NCI-H1694 (cell line): ENCODE measurements around the gene CCK.
A peak's percentile ranks its signal among the peaks of the same experiment; 100 is the strongest.

ENCODE experiments used
- DNase-seq: peaks from one replicate; lab custom pipeline; 2025; lab: John Stamatoyannopoulos, UW

The CCK gene

GRCh38 chr3:42267878-42268277 lies 1.9 kb upstream of the CCK start:
- no peak for DNase-seq

- no peak for DNase-seq
Measured at GRCh38 chr3:42265059-42265991, 660 bp downstream of the CCK start.

GRCh38 chr3:42264399-42265058 lies 1.5 kb downstream of the CCK start:
- no peak for DNase-seq

- DNase-seq: no peak
Measured at GRCh38 chr3:42263354-42264346, 2.3 kb downstream of the CCK start.

DNA sequence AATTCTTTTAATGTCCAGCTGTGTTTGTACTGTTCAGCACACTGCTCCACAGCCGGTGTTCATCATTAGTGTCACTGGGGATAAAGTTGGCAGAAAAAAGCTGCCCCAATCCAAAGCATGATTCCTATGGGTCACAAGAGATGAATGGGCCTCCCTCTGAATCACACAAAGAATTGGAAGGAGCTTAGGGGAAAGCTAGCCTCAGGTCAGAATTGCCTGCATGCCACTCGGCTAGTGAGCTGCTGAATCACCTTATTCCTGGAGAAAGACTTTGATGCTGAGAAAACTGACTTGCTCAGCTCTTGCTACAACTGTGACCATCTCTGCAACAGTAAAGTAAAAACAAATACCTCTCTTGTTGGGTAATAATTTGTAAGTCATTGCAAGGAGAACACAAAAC lies 3.5 kb downstream of the CCK start:
- no peak for DNase-seq

GRCh38 chr3:42257007-42257406 lies 9.0 kb downstream of the CCK start:
- no peak for DNase-seq

GRCh38 chr3:42256135-42256819 lies 9.7 kb downstream of the CCK start:
- no peak for DNase-seq

- DNase-seq: no peak
Measured at GRCh38 chr3:42254566-42254965, 11.4 kb downstream of the CCK start.

GRCh38 chr3:42250761-42251160 lies 15.2 kb downstream of the CCK start:
- DNase-seq: no peak

DNA sequence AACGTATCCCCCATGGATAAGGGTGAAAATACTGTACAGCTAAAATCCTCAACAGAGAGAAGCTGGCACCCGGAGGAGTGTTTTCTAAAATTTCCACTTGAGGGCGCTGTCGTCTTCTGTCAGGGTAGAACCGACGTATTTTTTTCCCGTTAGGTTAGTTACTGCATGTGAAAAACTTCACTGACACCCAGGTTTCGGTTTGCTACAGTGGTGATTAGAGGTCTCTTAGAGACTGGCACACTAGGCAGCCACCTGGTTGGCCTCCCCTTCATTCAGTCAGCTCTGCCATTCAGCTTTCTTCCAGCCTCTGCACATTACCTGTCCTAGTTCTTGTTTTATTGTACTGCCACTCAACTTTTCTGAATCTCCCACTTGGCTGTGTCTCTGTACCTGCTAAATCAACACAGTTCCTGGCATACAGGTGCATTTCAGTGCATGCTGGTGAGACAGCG lies 18.4 kb downstream of the CCK start:
- peak; percentile 22 for DNase-seq

- no peak for DNase-seq
Measured at GRCh38 chr3:42246091-42246490, 19.9 kb downstream of the CCK start.

DNA sequence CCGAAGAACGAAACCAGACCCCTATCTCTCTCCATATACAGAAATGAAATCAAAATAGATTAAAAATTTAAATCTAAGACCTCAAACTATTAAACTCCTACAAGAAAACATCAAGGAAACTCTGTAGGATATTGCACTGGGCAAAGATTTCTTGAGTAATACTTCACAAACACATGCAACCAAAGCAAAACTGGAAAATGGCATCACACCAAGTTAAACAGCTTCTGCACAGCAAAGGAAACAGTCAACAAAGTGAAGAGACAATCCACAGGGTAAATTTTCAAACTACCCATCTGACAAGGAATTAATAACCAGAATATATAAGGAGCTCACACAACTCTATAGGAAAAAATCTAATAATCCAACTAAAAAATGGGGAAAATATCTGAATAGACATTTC lies 29.4 kb downstream of the CCK start:
- no peak for DNase-seq

GRCh38 chr3:42235532-42235931 lies 30.5 kb downstream of the CCK start:
- no peak for DNase-seq

- no peak for DNase-seq
Measured at GRCh38 chr3:42230860-42231259, 35.1 kb downstream of the CCK start.

DNA sequence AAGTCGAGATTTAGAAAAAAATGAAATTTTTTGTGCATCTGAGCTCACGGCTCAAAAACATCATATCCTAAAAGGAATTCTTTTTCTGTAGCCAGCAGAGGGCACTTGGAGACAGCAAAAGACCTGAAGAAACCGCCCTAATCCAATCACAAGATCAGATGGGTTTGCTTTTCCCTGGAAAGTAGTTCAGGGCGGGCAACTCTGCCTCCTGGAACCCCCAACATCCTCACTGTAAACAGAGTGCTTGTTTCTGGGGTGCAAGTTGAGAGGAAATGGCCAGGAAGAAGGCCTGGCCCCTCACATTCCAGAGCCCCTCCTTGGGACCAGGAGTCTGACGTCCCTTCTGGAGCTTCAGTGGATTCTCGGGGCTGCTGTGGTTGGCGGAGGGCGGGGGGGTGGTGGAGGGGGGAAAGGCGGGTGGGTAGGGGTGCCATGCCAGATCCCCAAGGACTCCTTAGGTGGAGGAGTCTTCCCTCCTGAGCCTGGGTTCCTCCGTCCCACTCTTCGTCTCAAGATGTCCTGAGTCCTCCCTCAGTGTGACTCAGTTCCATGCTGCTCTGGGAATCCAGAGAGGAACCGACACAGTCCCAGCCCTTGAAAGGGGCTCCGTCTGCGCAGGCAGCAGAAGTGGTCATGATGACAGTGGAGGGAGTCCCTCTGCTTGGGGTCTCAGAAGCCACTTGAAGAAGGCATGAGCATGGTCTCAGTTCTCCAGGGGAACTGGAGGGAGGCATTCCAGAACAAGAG lies 35.9 kb downstream of the CCK start:
- no peak for DNase-seq

GRCh38 chr3:42229266-42229941 lies 36.6 kb downstream of the CCK start:
- DNase-seq: no peak

- DNase-seq: no peak
Measured at GRCh38 chr3:42228796-42229195, 37.2 kb downstream of the CCK start.

- DNase-seq: no peak
Measured at GRCh38 chr3:42226470-42227425, 39.2 kb downstream of the CCK start.
